GM12891 (cell line): Measurements from ENCODE around the gene GRM7.

Experiments
- DNase-seq: peaks from one replicate; pipeline ENCODE4 v3.0.0; 2011; ENCODE audit warnings: low spot score; ENCODE audit not compliant: insufficient read length
- FAIRE-seq: peaks from 2 replicates; lab custom pipeline; 2011; peaks lifted over from hg19 to GRCh38; lab: Jason Lieb, UNC
- PAX5 ChIP-seq: IDR thresholded peaks from 2 replicates; pipeline ENCODE4 v1.6.1; 2011; ENCODE audit warnings: low read length, moderate library complexity, mild to moderate bottlenecking; ENCODE audit not compliant: insufficient read depth, severe bottlenecking
- POLR2A ChIP-seq: IDR thresholded peaks from 2 replicates; pipeline ENCODE4 v1.6.1; 2011; ENCODE audit warnings: low read depth, low read length, control low read depth
- POLR2AphosphoS5 ChIP-seq: IDR thresholded peaks from 2 replicates; pipeline ENCODE4 v1.6.1; 2011; ENCODE audit warnings: low read depth, low read length, control low read depth
- POU2F2 ChIP-seq: IDR thresholded peaks from 2 replicates; pipeline ENCODE4 v1.6.1; 2011; ENCODE audit warnings: low read depth, mild to moderate bottlenecking, control low read depth, low read length, moderate library complexity
- SPI1 ChIP-seq: IDR thresholded peaks from 2 replicates; pipeline ENCODE4 v1.6.1; 2011; ENCODE audit warnings: low read depth, low read length, control low read depth
- TAF1 ChIP-seq: IDR thresholded peaks from 2 replicates; pipeline ENCODE4 v1.6.1; 2011; ENCODE audit warnings: low read depth, low read length, control low read depth

Gene GRM7

DNA sequence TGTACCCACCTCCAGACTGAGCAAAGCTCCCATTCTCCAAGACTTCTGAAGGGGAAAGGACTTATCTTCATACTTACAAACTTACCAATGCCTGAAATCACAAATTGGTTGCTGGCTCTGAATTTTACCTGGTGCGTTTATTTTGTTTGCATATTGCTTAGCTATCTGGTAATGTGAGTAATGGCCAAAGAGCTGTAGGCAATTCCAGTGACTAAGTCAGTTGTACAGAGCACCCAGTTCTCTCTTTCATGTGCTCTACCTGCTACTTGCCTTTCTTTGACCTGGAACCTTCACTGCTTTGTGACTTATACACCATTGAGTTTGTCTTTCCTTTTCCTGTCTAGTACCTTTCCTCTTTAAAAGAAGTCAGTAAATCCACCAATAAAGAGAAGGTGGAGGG lies 884.8 kb downstream of the GRM7 start:
- TF ChIP-seq POLR2A (no peak), POLR2AphosphoS5 (no peak), TAF1 (no peak), SPI1 (no peak), PAX5 (no peak), POU2F2 (no peak)
- no peak for FAIRE-seq
- no peak for DNase-seq

DNA sequence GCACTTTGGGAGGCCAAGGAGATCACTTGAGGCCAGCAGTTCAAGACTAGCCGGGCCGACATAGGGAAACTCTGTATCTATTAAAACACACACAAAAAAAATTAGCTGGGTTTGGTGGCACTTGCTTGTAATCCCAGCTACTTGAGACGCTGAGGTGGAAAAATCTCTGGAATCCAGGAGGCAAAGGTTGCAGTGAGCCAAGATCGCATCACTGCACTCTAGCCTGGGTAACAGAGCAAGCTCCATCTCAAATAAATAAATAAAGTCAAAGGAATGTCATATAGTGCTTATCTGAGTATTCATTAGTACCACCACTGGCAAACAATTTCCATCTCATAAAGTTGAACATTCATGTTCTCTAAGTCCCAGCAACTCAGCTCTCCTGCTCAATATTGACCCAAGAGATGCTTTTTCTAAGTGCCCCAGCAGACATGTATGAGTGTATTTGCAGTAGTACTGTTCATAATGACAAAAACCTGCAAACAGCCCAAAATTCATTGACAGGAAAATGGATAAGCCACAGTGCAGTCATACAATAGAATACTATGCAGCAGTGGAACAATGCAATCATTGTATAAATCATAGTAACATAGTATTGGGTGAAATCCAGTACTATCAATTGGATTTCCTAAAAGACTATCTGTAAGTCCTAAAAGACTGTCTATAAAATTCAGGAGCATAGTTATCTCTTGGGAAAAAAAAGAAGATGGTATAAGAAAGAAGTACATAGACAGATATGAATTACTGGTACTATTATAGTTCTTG lies 889.2 kb downstream of the GRM7 start:
- DNase-seq (no peak), FAIRE-seq (no peak)
- no peak for TF ChIP-seq SPI1
- no peak for TF ChIP-seq PAX5
- no peak for TF ChIP-seq TAF1
- TF ChIP-seq POLR2A: no peak
- no peak for TF ChIP-seq POU2F2
- no peak for TF ChIP-seq POLR2AphosphoS5

DNA sequence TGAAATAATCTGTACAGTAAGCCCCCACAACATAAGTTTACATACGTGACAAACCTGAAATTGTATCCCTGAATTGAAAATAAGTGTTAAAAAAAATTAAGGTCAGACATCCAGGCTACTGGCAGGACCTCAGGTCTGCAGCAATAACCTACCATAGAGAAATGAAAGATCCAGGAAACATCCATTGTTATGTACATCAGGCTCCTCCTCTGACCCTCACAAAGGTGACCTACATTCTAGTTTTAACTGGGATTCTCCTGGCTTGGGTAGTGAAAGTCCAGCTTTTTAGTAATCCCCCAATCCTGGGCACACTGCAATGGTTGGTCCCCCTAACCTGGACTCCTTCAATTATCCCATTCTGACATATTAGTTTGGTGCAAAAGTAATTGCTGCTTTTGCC lies 891.1 kb downstream of the GRM7 start:
- TF ChIP-seq POU2F2 (no peak), POLR2A (no peak), TAF1 (no peak)
- no peak for DNase-seq
- FAIRE-seq: no peak

DNA sequence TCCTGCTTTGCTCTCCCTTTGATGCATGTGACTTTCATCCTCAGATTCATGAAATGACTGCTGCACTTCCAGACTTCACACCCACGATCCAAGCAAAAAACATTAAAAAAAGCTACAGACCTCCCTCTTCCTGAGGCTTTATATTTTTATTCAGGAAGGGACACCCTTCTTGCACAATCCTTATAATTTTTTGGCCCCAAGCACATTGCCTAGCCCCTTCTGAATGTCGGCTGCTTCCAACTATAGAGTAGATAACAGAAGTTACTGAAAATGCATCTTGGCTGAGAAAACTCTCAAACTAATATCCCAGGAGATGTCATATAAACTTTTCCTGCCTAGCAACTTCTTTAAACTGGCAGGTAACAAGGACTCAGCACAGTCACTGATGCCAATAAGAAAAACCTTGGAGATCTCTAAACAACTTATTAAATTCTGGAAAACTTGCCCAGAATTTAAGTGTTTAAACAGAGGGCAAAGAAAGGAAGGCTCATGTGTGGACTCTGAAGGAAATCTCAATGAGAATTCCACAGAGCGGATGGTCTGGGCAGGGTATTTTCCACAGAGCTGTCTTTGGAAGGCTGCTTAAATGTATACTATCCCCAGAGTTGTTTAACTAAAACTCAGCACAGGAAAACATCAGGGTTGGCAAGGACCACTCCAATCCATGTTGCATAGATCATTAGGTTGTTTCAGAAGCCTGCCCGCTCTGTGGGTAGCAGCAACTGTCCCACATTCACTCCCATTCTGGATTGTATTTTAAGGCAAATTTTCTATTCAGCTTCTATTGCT lies 893.9 kb downstream of the GRM7 start:
- DNase-seq (no peak), FAIRE-seq (no peak)
- TF ChIP-seq POLR2AphosphoS5 (no peak), SPI1 (no peak), POLR2A (no peak), PAX5 (no peak), POU2F2 (no peak), TAF1 (no peak)

DNA sequence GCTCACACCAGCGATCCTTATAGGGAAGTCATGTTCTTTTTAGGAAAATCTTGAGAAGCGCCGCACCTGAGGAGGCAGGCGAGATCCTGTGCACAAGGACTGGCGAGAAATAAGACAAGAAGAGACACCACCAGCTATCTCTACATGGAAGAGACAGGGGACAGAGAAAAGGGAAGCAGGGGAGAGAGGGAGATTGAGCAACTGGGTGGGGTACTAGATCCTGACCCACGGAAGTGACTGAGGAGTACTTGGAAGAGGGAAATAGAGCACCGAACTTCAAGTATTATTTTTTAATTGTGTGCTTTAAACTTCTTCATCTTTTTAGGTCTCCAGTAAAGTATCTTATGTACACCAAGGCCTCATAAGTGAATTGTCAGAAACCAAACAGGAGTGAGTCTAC lies 898.7 kb downstream of the GRM7 start:
- FAIRE-seq: no peak
- no peak for TF ChIP-seq POLR2A
- DNase-seq: no peak

DNA sequence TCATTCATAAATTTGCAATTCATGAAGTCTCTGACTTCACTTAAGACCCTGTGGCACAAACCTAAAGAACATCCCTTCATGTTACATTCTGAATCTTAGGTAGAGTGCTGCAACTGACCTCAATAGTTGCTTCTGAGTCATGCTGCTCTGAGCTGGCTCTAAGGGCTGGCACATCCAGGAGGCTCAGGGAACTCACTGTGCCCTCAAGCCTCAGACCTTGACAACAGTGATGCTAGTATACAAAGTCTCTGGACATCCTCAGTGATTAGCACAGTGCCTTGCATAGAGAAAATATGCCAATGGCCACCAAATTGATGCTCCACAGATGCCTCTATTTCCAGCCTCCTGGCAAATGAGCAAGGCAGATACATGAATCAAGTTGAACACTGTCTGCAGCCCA lies 899.8 kb downstream of the GRM7 start:
- TF ChIP-seq SPI1: no peak
- no peak for TF ChIP-seq POU2F2
- no peak for TF ChIP-seq POLR2AphosphoS5
- no peak for TF ChIP-seq POLR2A
- no peak for TF ChIP-seq PAX5
- no peak for TF ChIP-seq TAF1
- DNase-seq (no peak), FAIRE-seq (no peak)

DNA sequence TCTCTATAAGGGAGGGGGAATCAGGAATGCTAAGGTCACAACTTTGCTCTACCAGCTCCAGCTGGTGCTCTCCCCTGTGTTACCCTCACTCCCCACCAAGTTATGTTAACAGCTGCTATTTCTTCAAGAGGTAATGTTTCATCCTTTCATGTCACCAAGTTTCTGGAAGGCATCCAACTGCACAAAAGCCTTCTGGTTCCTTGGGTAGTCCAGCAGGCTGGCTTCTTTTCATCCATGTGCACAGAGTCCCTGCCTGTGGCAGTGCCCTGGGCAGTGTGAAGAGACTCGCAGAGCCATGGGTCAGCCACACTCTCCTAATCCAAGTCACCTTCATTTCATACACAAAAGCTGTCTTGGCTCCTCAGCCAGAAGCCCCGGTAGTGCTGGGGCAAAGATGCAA lies 903.2 kb downstream of the GRM7 start:
- no peak for FAIRE-seq
- no peak for DNase-seq
- TF ChIP-seq POLR2AphosphoS5: no peak
- no peak for TF ChIP-seq POU2F2
- no peak for TF ChIP-seq SPI1
- TF ChIP-seq TAF1: no peak
- TF ChIP-seq POLR2A: no peak

DNA sequence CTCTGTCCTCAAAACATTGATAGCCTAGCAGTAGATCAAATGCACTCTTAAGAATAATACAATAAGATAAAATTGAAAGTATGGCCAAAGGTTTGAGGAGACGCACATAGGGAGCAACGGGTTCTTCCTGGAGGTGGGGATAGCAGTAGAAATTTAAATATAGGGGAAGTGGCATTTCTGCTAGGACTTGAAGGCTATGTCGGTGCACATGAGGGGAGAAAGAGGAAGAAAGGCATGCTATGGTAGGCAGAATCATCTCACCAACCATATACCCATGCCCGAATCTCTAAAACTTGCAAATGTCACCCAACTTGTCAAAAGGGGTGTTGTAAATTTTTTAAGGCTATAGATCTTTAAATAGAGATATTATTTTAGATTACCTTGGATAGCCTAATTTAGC lies 905.6 kb downstream of the GRM7 start:
- no peak for DNase-seq
- FAIRE-seq: no peak
- TF ChIP-seq POU2F2 (no peak), SPI1 (no peak), TAF1 (no peak), POLR2A (no peak), POLR2AphosphoS5 (no peak), PAX5 (no peak)

DNA sequence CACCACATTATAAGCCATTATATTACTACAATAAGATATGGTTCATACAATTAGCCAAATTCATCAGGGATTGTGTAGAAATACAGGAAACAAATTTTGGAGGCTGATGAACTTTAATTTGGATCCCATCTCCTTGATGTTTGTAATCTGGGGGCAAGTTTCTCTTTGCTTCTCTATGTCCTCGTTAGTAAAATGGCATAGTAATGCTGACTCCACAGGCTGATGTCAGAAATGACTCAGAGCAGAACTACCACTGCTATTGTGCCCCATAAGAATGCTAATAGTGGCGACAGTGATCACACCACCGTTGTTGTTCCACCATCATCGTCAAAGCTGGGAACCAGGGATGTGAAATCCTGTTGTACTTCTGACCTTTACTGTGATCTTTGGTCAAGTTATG lies 918.4 kb downstream of the GRM7 start:
- FAIRE-seq (no peak), DNase-seq (no peak)
- no peak for TF ChIP-seq PAX5
- TF ChIP-seq POU2F2: no peak
- no peak for TF ChIP-seq TAF1
- TF ChIP-seq POLR2A: no peak
- no peak for TF ChIP-seq SPI1
- TF ChIP-seq POLR2AphosphoS5: no peak
